HL-60 (cell line): Measurements from ENCODE around the gene SHROOM3.

Experiments
- CTCF ChIP-seq: IDR thresholded peaks from one replicate; pipeline ENCODE4 v1.5.1; 2011; ENCODE audit warnings: low read length, control low read depth, inconsistent platforms; ENCODE audit not compliant: insufficient read depth
- GABPA ChIP-seq: IDR thresholded peaks from 2 replicates; pipeline ENCODE4 v1.6.1; 2012; ENCODE audit warnings: low read depth
- POLR2AphosphoS5 ChIP-seq: IDR thresholded peaks from 2 replicates; pipeline ENCODE4 v1.6.1; 2012; ENCODE audit warnings: low read depth
- REST ChIP-seq: IDR thresholded peaks from 2 replicates; pipeline ENCODE4 v1.6.1; 2012; ENCODE audit warnings: low read depth; ENCODE audit not compliant: insufficient replicate concordance
- SPI1 ChIP-seq: IDR thresholded peaks from 2 replicates; pipeline ENCODE4 v1.6.1; 2012; ENCODE audit warnings: low read depth, mild to moderate bottlenecking, borderline replicate concordance

- no peak for TF ChIP-seq POLR2AphosphoS5
- TF ChIP-seq CTCF, result no peak
- no peak for TF ChIP-seq REST
- no peak for TF ChIP-seq GABPA
- no peak for TF ChIP-seq SPI1
Measured at GRCh38 chr4:76802236-76803021, 367.4 kb downstream of the SHROOM3 start.
